RWPE2 (cell line): ENCODE measurements around the gene VIPR2.

Experiments
- ATAC-seq: fragments of 200-7000 bp; cut with Tn5 transposase; 3 replicates; pipeline ENCODE4 v1.9.1; 2021; ENCODE audit warnings: low read depth
- DNase-seq: peaks from one replicate; pipeline ENCODE4 v3.0.0-alpha.2; 2020; ENCODE audit warnings: low spot score
- H3K27ac ChIP-seq: fragments of 450-650 bp; 2 replicates; pipeline ENCODE4 v1.5.1; 2017; ENCODE audit warnings: mild to moderate bottlenecking; ENCODE audit not compliant: poor library complexity, severe bottlenecking
- H3K27me3 ChIP-seq: fragments of 250-450 bp; sonication (Bioruptor Pico); 2 replicates; pipeline ENCODE4 v1.5.1; 2021; ENCODE audit warnings: mild to moderate bottlenecking, moderate library complexity; ENCODE audit not compliant: insufficient read depth, poor library complexity, severe bottlenecking
- H3K36me3 ChIP-seq: fragments of 250-450 bp; sonication (Bioruptor Pico); 2 replicates; pipeline ENCODE4 v1.5.1; 2020; ENCODE audit warnings: low read depth, mild to moderate bottlenecking, moderate library complexity
- H3K4me1 ChIP-seq: fragments of 250-450 bp; sonication (Bioruptor Pico); 2 replicates; pipeline ENCODE4 v1.5.1; 2021; ENCODE audit warnings: mild to moderate bottlenecking, moderate library complexity; ENCODE audit not compliant: insufficient read depth, poor library complexity, severe bottlenecking
- H3K4me3 ChIP-seq: fragments of 250-450 bp; sonication (Bioruptor Pico); 2 replicates; pipeline ENCODE4 v1.5.1; 2021; ENCODE audit warnings: mild to moderate bottlenecking, moderate library complexity; ENCODE audit not compliant: severe bottlenecking
- H3K9me3 ChIP-seq: fragments of 250-450 bp; sonication (Bioruptor Pico); 2 replicates; pipeline ENCODE4 v1.5.1; 2021; ENCODE audit warnings: mild to moderate bottlenecking, moderate library complexity; ENCODE audit not compliant: severe bottlenecking
- CTCF ChIP-seq: fragments of 450-650 bp; IDR thresholded peaks from one replicate; pipeline ENCODE4 v1.5.1; 2017; ENCODE audit warnings: mild to moderate bottlenecking, moderate library complexity; ENCODE audit not compliant: poor library complexity, severe bottlenecking

Gene VIPR2

GRCh38 chr7:159064816-159065510 is 79.7 kb downstream of the VIPR2 start:
- no peaks in the 10 kb centered on the region for H3K36me3 ChIP-seq
- H3K27me3 ChIP-seq, result no peaks in the 10 kb centered on the region
- no peak overlapping the region for H3K27ac ChIP-seq
- no peak for TF ChIP-seq CTCF
- no peaks in the 10 kb centered on the region for H3K4me1 ChIP-seq
- DNase-seq (peak; percentile 28), ATAC-seq (no peak)
- no peak overlapping the region for H3K4me3 ChIP-seq
- H3K9me3 ChIP-seq, result no peaks in the 10 kb centered on the region

GRCh38 chr7:159064121-159064815 is 80.4 kb downstream of the VIPR2 start:
- no peak for ATAC-seq
- Histone ChIP-seq H3K27me3 (no peaks in the 10 kb centered on the region), H3K4me3 (no peak overlapping the region), H3K4me1 (no peaks in the 10 kb centered on the region), H3K9me3 (no peaks in the 10 kb centered on the region), H3K27ac (no peak overlapping the region), H3K36me3 (no peaks in the 10 kb centered on the region)
- peak; percentile 42 for DNase-seq
- no peak for TF ChIP-seq CTCF

- H3K4me3 ChIP-seq, result no peak overlapping the region
- no peaks in the 10 kb centered on the region for H3K4me1 ChIP-seq
- ATAC-seq (no peak), DNase-seq (no peak)
- no peak for TF ChIP-seq CTCF
- H3K36me3 ChIP-seq, result no peaks in the 10 kb centered on the region
- no peaks in the 10 kb centered on the region for H3K9me3 ChIP-seq
- no peak overlapping the region for H3K27ac ChIP-seq
- no peaks in the 10 kb centered on the region for H3K27me3 ChIP-seq
These were observed 81.4 kb downstream of the VIPR2 start for GRCh38 chr7:159063046-159063840.

GRCh38 chr7:159062569-159062968 is 82.1 kb downstream of the VIPR2 start:
- no peak overlapping the region for H3K4me3 ChIP-seq
- H3K27me3 ChIP-seq, result no peaks in the 10 kb centered on the region
- H3K27ac ChIP-seq, result no peak overlapping the region
- no peaks in the 10 kb centered on the region for H3K9me3 ChIP-seq
- DNase-seq, result no peak
- no peaks in the 10 kb centered on the region for H3K4me1 ChIP-seq
- no peaks in the 10 kb centered on the region for H3K36me3 ChIP-seq
- no peak for TF ChIP-seq CTCF
- ATAC-seq, result no peak
